IMR-90 (cell line): ENCODE data around the gene RUNX2.

ENCODE experiments used
- BHLHE40 ChIP-seq: fragments of 150-350 bp; IDR thresholded peaks from 2 replicates; pipeline ENCODE4 v1.6.1; 2016; ENCODE audit warnings: mild to moderate bottlenecking, low read depth, low read length
- CTCF ChIP-seq: conservative IDR thresholded peaks from 2 replicates; pipeline ENCODE4 v1.5.1; 2012; ENCODE audit warnings: mild to moderate bottlenecking, low read depth, low read length, improper control_type of control experiment
- FOS ChIP-seq: fragments of 150-350 bp; IDR thresholded peaks from 2 replicates; pipeline ENCODE4 v1.6.1; 2016; ENCODE audit warnings: low read depth, low read length
- MAFK ChIP-seq: IDR thresholded peaks from 2 replicates; pipeline ENCODE4 v1.6.1; 2012; ENCODE audit warnings: low read depth, low read length, improper control_type of control experiment
- POLR2A ChIP-seq: IDR thresholded peaks from 2 replicates; pipeline ENCODE4 v1.6.1; 2012; ENCODE audit warnings: mild to moderate bottlenecking, low read depth, low read length
- RAD21 ChIP-seq: IDR thresholded peaks from 2 replicates; pipeline ENCODE4 v1.6.1; 2012; ENCODE audit warnings: low read length, improper control_type of control experiment

GRCh38 chr6:45655745-45656476, 327.8 kb downstream of the RUNX2 start:
- TF ChIP-seq CTCF, result no peak
- peak; percentile 94 for TF ChIP-seq FOS
- TF ChIP-seq POLR2A, result peak; percentile 19; the same call in 1 of the 2 replicates
- no peak for TF ChIP-seq MAFK
- 0 out of 2 replicates have a peak, but pooled peaks have one; percentile 24 for TF ChIP-seq BHLHE40
- peak; percentile 31; the same call in 1 of the 2 replicates for TF ChIP-seq RAD21
